GM19035 (cell line): ENCODE measurements around the gene SUB1.

Experiments
- ATAC-seq: cut with Tn5 transposase; IDR thresholded peaks from one replicate; pipeline ENCODE4 v1.9.1; 2021; ENCODE audit not compliant: unreplicated experiment

SUB1 gene

GRCh38 chr5:32563614-32564013, 21.7 kb upstream of the SUB1 start:
- ATAC-seq, result no peak

- ATAC-seq, result no peak
Observed at GRCh38 chr5:32565145-32565544, 20.2 kb upstream of the SUB1 start.

- no peak for ATAC-seq
Observed at GRCh38 chr5:32566319-32567111, 18.8 kb upstream of the SUB1 start.

GRCh38 chr5:32571128-32571527, 14.2 kb upstream of the SUB1 start:
- ATAC-seq, result no peak

- ATAC-seq, result peak; percentile 91
Observed at GRCh38 chr5:32572778-32573480, 12.4 kb upstream of the SUB1 start.

- peak; percentile 7 for ATAC-seq
Observed at GRCh38 chr5:32573481-32573854, 11.9 kb upstream of the SUB1 start.

- ATAC-seq, result no peak
Observed at GRCh38 chr5:32574540-32575175, 10.7 kb upstream of the SUB1 start.

GRCh38 chr5:32578363-32578762, 7.0 kb upstream of the SUB1 start:
- no peak for ATAC-seq

GRCh38 chr5:32578764-32579163, 6.6 kb upstream of the SUB1 start:
- ATAC-seq, result no peak

- no peak for ATAC-seq
Observed at GRCh38 chr5:32581010-32581785, 4.2 kb upstream of the SUB1 start.

- peak; percentile 68 for ATAC-seq
Observed at GRCh38 chr5:32583582-32584232, 1.6 kb upstream of the SUB1 start.

- ATAC-seq, result no peak
Observed at GRCh38 chr5:32584646-32585045, 711 bp upstream of the SUB1 start.

- no peak for ATAC-seq
Observed at GRCh38 chr5:32585122-32585445, 273 bp upstream of the SUB1 start.

- no peak for ATAC-seq
Observed at GRCh38 chr5:32586276-32586599, 881 bp downstream of the SUB1 start.

- no peak for ATAC-seq
Observed at GRCh38 chr5:32587067-32587551, 1.8 kb downstream of the SUB1 start.

- no peak for ATAC-seq
Observed at GRCh38 chr5:32589416-32589815, 4.1 kb downstream of the SUB1 start.

- ATAC-seq, result no peak
Observed at GRCh38 chr5:32589942-32590869, 4.8 kb downstream of the SUB1 start.

- ATAC-seq, result no peak
Observed at GRCh38 chr5:32595118-32595517, 9.8 kb downstream of the SUB1 start.

GRCh38 chr5:32597041-32597629, 11.8 kb downstream of the SUB1 start:
- ATAC-seq, result no peak
